Muscle of leg (tissue), 11 donors: Measurements from ENCODE around the gene ETDC. TPM values are rescaled to one million over a fixed set of nuclear protein-coding genes. Genes with fewer than 3 reads are reported as not detected.
"Not testable (repeated sequence)": the region's sequence is repeated elsewhere in the genome, so short reads cannot be mapped to it uniquely, and the experiment has no call there.

Experiments
- DNase-seq: peaks from one replicate; pipeline ENCODE4 v3.0.0; 2013
- H3K27ac ChIP-seq: one replicate; pipeline ENCODE4 v1.5.1; 2013; ENCODE audit warnings: mild to moderate bottlenecking, low read length, control low read depth
- H3K27me3 ChIP-seq: one replicate; pipeline ENCODE4 v1.6.1; 2013; ENCODE audit warnings: low read length; ENCODE audit not compliant: control insufficient read depth, insufficient read depth
- H3K36me3 ChIP-seq: one replicate; pipeline ENCODE4 v1.6.1; 2013; ENCODE audit warnings: low read length; ENCODE audit not compliant: control insufficient read depth, insufficient read depth
- H3K4me1 ChIP-seq: one replicate; pipeline ENCODE4 v1.6.1; 2013; ENCODE audit warnings: low read length; ENCODE audit not compliant: control insufficient read depth, insufficient read depth
- H3K4me3 ChIP-seq: one replicate; pipeline ENCODE4 v1.5.1; 2013; ENCODE audit warnings: low read length, control low read depth
- H3K9me3 ChIP-seq: replicated peaks from 2 replicates; pipeline ENCODE4 v1.6.1; 2013; ENCODE audit warnings: low read depth, low read length; ENCODE audit not compliant: control insufficient read depth
- WGBS: methylation state at CpG from one replicate; pipeline ENCODE4 v1.1.5; 2013; ENCODE audit warnings: missing lambda C conversion rate; ENCODE audit not compliant: insufficient coverage; 5-methylcytosine and 5-hydroxymethylcytosine counted together
- polyA plus RNA-seq, 8 donors: library from polyadenylated mRNA; unstranded; fragments of 120-200 nt; gene quantifications; one replicate each; pipeline versions ENCODE4 v1.2.1 to v1.2.3, GENCODE V29; 2013; ENCODE audit warnings: inconsistent platforms in 1 of 8, low replicate concordance in 1 of 8; ENCODE audit not compliant: insufficient read length in 8 of 8, insufficient read depth in 1 of 8
- total RNA-seq: library from RNA; stranded (reverse); fragments of 120-200 nt; gene quantifications from one replicate; pipeline ENCODE4 v1.2.4, GENCODE V29; 2013

ETDC gene
- total and polyA plus RNA-seq, 9 donors: 0.80 TPM; not detected in 8

DNA sequence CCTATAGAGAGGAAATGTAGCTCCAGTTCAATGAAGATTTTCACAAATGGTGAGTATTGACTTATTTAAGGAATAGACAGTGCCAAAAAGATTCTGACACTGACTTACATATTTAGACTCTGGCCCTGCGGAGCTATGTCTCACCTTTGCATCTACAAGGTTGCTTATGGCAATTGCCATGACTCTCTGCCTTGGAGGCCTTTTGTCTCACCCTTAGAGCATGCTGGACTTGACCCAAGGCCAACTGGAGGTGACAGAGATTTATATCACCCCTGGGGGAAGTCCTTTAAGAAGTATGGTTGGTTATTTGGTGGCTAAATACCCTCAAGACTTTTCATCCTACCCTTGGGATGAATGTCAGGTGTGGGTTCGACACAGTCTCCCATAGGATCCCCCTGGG, 4.5 kb upstream of the ETDC start:
- DNase-seq: no peak
- WGBS: no CpG with 5 or more reads among the region's 2 CpGs
- Histone ChIP-seq H3K27ac (no peak overlapping the region), H3K36me3 (no peaks in the 10 kb centered on the region), H3K9me3 (no peaks in the 10 kb centered on the region), H3K27me3 (peaks cover 7% of the 10 kb centered on the region), H3K4me1 (no peaks in the 10 kb centered on the region), H3K4me3 (no peak overlapping the region)

DNA sequence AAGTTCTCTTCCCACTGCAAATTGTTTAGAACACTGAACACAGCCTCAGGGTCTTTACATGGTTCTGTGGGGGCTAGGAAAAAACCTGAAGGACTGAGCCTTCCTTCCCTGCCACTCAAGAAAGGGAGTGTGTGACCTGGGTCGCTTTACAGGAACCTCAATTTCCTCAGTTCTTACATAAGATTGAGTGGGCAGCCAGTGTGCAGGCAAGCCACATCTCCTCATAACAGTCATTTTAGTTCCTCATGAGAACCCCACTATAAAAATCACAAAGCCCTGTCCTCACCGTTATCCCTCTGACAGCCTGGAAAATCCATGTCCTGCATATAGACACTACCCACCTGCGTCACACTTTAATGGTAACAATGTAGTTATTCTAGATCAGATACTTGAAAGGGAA, 2.1 kb upstream of the ETDC start:
- H3K27ac ChIP-seq: no peak overlapping the region

DNA sequence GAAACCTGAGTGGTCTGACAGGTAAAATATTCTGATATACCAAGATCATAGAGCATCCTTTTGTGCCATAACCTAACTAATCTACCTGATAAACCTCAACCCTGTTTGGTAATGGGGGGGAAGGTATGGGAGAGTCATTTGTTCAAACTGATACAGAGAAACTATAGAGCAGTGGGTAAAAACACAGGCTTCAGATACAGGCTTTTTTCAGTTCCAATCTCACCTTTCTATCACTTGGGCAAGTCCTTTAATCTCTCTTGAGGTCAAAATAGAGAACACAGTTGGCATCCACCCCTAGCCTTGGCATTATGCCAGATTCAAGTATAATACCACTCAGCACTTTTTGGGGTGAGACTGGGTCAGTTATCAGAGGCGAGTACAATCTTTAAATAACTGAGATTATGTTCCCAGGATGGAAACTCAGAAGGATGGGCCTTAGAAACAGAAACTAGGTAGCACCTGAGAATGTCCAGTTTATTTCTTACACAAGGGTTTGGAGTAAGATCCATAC, 880 bp upstream of the ETDC start:
- 20% methylated on average over 1 of the region's 1 CpG for WGBS
- Histone ChIP-seq H3K4me3 (no peak overlapping the region), H3K27me3 (peaks cover 11% of the 10 kb centered on the region), H3K4me1 (no peaks in the 10 kb centered on the region), H3K9me3 (no peaks in the 10 kb centered on the region), H3K27ac (no peak overlapping the region), H3K36me3 (no peaks in the 10 kb centered on the region)
- DNase-seq: no peak

More for the DNA sequence above, 2.1 kb upstream of the ETDC start:
- H3K4me1 ChIP-seq: no peaks in the 10 kb centered on the region
- H3K36me3 ChIP-seq: no peaks in the 10 kb centered on the region
- H3K9me3 ChIP-seq: no peaks in the 10 kb centered on the region
- no peak for DNase-seq
- H3K4me3 ChIP-seq: no peak overlapping the region
- no CpG with 5 or more reads among the region's 3 CpGs for WGBS
- H3K27me3 ChIP-seq: peaks cover 11% of the 10 kb centered on the region

DNA sequence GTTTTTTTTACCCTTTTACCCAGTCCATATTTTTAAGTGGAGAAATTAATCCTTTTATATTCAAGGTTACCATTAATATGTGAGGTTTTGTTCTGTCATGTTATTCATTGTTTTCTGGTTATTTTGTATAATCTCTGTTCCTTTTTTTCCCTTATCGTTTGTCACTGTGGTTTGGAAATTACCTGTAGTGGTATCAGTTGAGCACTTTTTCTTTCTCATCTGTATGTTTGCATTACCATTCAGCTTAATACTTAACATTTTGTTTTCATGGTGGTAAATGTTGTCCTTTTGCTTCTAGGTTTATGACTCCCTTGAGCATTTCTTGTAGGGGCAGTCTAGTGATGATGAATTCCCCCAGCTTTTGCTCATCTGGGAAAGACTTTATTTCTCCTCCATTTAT, 6.6 kb downstream of the ETDC start:
- peaks cover 14% of the 10 kb centered on the region for H3K9me3 ChIP-seq
- DNase-seq: no peak
- no CpG with 5 or more reads among the region's 1 CpG for WGBS

DNA sequence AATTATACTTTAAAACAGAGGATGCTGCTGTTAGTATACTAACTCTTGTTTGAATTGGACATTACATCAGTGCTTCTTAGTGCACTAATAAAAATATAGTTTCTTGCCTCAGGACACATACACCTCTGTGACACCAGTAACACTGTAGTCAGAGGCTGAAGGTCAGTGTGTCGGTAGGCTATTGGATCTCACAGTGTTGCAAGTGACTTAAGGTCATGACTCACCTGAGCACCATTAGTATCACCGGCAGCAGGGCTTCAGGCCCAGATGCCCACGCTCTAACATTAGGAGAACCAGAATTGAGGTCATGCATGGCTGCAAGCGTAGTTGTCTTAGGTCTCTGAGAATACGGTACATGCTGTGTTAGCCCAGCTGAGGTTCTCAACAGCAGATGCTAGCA, 15.2 kb downstream of the ETDC start:
- no peak overlapping the region for H3K4me3 ChIP-seq
- H3K4me1 ChIP-seq: no peaks in the 10 kb centered on the region
- no peak overlapping the region for H3K27ac ChIP-seq
- no peak for DNase-seq
- peaks cover 5% of the 10 kb centered on the region for H3K27me3 ChIP-seq
- WGBS: 79% methylated on average over 5 of the region's 5 CpGs
- H3K36me3 ChIP-seq: no peaks in the 10 kb centered on the region
- peaks cover 11% of the 10 kb centered on the region for H3K9me3 ChIP-seq

More for the DNA sequence above, 6.6 kb downstream of the ETDC start:
- H3K4me3 ChIP-seq: no peak overlapping the region
- no peaks in the 10 kb centered on the region for H3K4me1 ChIP-seq
- H3K27me3 ChIP-seq: peaks cover 9% of the 10 kb centered on the region
- peaks cover 6% of the 10 kb centered on the region for H3K36me3 ChIP-seq
- no peak overlapping the region for H3K27ac ChIP-seq

DNA sequence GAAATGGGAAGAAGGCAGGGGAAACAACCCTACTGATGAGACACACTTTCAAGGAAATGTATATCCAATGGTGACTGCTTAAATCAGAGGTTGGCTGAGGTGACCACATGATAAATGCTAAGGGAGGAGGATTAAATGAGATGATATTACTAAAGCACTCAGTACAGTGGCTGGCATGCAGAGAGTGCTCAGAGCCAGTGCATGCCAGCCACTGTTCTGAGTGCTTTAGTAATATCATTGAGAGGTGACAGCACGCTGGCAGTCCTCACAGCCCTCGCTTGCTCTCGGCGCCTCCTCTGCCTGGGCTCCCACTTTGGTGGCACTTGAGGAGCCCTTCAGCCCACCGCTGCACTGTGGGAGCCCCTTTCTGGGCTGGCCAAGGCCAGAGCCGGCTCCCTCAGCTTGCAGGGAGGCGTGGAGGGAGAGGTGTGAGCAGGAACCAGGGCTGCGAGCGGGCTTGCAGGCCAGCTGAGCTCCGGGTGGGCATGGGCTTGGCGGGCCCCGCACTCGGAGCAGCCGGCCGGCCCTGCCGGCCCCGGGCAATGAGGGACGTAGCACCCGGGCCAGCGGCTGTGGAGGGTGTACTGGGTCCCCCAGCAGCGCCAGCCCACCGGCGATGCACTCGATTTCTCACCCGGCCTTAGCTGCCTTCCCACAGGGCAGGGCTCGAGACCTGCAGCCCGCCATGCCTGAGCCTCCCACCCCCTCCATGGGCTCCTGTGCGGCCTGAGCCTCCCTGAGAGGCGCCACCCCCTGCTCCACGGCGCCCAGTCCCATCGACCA, 15.9 kb downstream of the ETDC start:
- 93% methylated on average over 20 of the region's 32 CpGs for WGBS
- not testable (repeated sequence) for H3K4me3 ChIP-seq, H3K4me1 ChIP-seq, H3K27ac ChIP-seq, DNase-seq, H3K27me3 ChIP-seq, H3K36me3 ChIP-seq
- H3K9me3 ChIP-seq: peaks cover 11% of the 10 kb centered on the region

DNA sequence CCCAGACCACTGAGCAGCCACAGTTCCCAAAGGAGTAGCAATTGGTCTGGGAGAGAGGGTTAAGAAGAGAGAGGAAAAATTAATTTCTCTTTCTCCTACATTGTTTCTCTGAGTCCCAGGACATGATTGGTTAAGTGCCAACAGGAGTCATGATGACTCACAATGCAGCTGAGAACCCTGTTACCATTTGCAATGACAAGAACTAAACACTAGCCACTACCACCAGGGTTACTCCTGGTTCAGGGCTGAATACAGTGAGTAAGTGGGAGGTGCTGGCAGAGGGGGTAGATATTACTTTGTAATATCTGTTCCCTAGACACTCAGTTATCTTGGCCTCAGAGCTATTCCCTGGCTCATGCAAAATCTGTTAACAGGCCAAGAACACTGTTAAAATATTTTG, 18.0 kb downstream of the ETDC start:
- no peaks in the 10 kb centered on the region for H3K36me3 ChIP-seq
- DNase-seq: peak; percentile 7
- H3K27ac ChIP-seq: no peak overlapping the region
- no peak overlapping the region for H3K4me3 ChIP-seq
- H3K4me1 ChIP-seq: no peaks in the 10 kb centered on the region
- H3K9me3 ChIP-seq: no peaks in the 10 kb centered on the region
- peaks cover 5% of the 10 kb centered on the region for H3K27me3 ChIP-seq

DNA sequence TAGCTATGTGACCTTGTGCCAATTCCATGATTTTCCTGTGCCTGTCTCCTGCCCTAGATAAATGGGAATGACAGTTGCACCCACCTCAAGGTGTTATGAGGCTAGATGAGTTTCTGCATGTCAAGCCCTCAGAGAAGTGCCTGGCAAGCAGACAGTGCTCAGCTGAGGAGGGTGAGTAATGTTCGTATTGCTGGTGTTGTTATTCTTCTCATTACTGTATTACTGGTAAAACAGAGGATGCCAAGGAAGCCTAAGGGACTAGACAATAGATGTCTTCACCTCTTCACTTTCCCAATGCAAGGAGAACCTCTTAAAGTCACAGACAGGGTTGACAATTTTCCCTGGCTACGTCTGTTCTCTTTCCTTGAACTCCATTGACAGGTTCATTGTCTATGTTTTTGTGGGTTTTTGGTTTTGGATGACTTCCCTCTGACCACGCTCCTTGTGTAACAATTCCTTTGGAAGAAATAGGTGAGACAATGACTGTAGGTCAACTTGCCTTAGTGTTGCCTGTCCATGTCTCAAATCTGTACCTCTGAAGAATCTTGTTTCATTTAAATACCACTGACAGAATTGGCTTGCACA, 19.2 kb downstream of the ETDC start:
- DNase-seq: no peak
- no peaks in the 10 kb centered on the region for H3K9me3 ChIP-seq
- H3K27me3 ChIP-seq: peaks cover 7% of the 10 kb centered on the region
- H3K36me3 ChIP-seq: no peaks in the 10 kb centered on the region
- no peak overlapping the region for H3K27ac ChIP-seq
- H3K4me1 ChIP-seq: no peaks in the 10 kb centered on the region
- H3K4me3 ChIP-seq: no peak overlapping the region
- WGBS: no CpG with 5 or more reads among the region's 3 CpGs

DNA sequence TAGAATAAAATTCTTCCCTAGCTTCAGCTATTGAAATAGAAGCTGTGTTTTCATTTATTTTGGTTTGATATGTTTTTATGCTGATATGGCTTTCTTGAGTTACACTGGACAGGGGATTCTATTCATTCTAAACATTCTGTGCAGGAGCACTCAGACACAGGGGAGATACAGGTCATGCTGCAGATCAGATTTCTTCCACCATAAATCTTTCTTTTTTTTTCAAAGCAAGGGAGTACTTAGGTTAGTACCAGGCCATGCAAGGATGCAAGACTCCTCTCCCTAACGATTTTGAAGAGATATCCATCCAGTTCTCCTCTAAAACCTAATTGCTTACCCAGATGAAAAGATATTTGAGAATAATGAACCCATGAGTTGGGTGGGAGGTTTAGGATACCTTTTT, 21.4 kb downstream of the ETDC start:
- WGBS: no CpG with 5 or more reads among the region's 1 CpG
- no peaks in the 10 kb centered on the region for H3K9me3 ChIP-seq
- H3K4me3 ChIP-seq: no peak overlapping the region
- no peaks in the 10 kb centered on the region for H3K4me1 ChIP-seq
- DNase-seq: no peak
- H3K27ac ChIP-seq: no peak overlapping the region
- no peaks in the 10 kb centered on the region for H3K36me3 ChIP-seq
- H3K27me3 ChIP-seq: peaks cover 7% of the 10 kb centered on the region

DNA sequence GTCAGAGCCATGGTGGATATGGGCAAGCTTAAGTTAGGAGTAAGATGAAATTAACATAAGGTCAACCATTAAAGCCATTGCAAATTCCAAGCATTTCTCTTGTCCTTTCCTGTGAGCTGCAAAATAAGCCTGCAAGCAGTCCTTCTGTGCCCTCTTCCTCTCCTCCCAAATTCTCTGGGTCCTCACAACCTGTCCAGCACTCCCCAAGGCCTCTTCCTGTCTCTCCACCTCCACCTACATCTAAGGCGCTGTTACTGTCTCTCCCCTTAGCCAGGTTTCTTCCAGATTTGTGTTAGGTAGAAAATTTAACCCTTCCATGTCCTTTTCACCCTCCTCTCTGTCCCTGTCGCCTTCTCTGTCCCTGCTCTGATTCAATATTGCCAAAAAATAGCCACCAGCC, 22.2 kb downstream of the ETDC start:
- no peak overlapping the region for H3K4me3 ChIP-seq
- H3K36me3 ChIP-seq: no peaks in the 10 kb centered on the region
- H3K27ac ChIP-seq: no peak overlapping the region
- DNase-seq: no peak
- H3K27me3 ChIP-seq: peaks cover 9% of the 10 kb centered on the region
- H3K4me1 ChIP-seq: no peaks in the 10 kb centered on the region
- no peaks in the 10 kb centered on the region for H3K9me3 ChIP-seq
- no CpG with 5 or more reads among the region's 2 CpGs for WGBS
